ENCODE results near the gene SF3A2. TPM values are rescaled to one million over a fixed set of nuclear protein-coding genes. Genes with fewer than 3 reads are reported as not detected.

SF3A2 gene
- total and polyA plus RNA-seq, 10 of the 15 experiments (the other 5 are each of a cell fraction or from before 2014, with no cell fraction given), result 0.33 to 143 (median 30.6) TPM

GRCh38 chr19:2274931-2275535, 38.4 kb downstream of the SF3A2 start (continued):
- TF ChIP-seq, protein P1, sequence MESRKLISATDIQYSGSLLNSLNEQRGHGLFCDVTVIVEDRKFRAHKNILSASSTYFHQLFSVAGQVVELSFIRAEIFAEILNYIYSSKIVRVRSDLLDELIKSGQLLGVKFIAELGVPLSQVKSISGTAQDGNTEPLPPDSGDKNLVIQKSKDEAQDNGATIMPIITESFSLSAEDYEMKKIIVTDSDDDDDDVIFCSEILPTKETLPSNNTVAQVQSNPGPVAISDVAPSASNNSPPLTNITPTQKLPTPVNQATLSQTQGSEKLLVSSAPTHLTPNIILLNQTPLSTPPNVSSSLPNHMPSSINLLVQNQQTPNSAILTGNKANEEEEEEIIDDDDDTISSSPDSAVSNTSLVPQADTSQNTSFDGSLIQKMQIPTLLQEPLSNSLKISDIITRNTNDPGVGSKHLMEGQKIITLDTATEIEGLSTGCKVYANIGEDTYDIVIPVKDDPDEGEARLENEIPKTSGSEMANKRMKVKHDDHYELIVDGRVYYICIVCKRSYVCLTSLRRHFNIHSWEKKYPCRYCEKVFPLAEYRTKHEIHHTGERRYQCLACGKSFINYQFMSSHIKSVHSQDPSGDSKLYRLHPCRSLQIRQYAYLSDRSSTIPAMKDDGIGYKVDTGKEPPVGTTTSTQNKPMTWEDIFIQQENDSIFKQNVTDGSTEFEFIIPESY (IDR thresholded peaks at IDR 0.05), result peak; percentile 89
- TF ChIP-seq, protein P2, sequence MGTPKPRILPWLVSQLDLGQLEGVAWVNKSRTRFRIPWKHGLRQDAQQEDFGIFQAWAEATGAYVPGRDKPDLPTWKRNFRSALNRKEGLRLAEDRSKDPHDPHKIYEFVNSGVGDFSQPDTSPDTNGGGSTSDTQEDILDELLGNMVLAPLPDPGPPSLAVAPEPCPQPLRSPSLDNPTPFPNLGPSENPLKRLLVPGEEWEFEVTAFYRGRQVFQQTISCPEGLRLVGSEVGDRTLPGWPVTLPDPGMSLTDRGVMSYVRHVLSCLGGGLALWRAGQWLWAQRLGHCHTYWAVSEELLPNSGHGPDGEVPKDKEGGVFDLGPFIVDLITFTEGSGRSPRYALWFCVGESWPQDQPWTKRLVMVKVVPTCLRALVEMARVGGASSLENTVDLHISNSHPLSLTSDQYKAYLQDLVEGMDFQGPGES (IDR thresholded peaks at IDR 0.05), result no peak
- TF ChIP-seq RAD21 (IDR thresholded peaks at IDR 0.05; ENCODE audit: insufficient read depth, low read depth, low read length), result peak; percentile 70
- no peak for TF ChIP-seq CHD1 (IDR thresholded peaks at IDR 0.05; ENCODE audit: low read depth, low read length)
- TF ChIP-seq CTCF (IDR thresholded peaks at IDR 0.05 in 2 of 3, conservative IDR thresholded peaks at IDR 0.05 in 1 of 3; ENCODE audit: control insufficient read depth in 2 of 3, extremely low read depth in 1 of 3, insufficient read depth in 1 of 3, low read depth in 3 of 3, low read length in 3 of 3), result peak; percentile 43 to 67 (median 57); a peak in 5 of 6 replicates
- no peak for TF ChIP-seq CHD2 (IDR thresholded peaks at IDR 0.05; ENCODE audit: borderline replicate concordance, low read depth, low read length)
- TF ChIP-seq CREB1 (IDR thresholded peaks at IDR 0.05; ENCODE audit: low read depth), result no peak
- no peak for TF ChIP-seq PAX8 (IDR thresholded peaks at IDR 0.05)
- TF ChIP-seq TBL1XR1 (IDR thresholded peaks at IDR 0.05; ENCODE audit: low read depth, low read length), result no peak
- no peak for TF ChIP-seq ZNF384 (IDR thresholded peaks at IDR 0.05; ENCODE audit: borderline replicate concordance, low read depth, low read length)
- no peak for TF ChIP-seq MYC (IDR thresholded peaks at IDR 0.05; ENCODE audit: insufficient read depth, insufficient read length, insufficient replicate concordance, low read length, severe bottlenecking)
- TF ChIP-seq, protein P3, sequence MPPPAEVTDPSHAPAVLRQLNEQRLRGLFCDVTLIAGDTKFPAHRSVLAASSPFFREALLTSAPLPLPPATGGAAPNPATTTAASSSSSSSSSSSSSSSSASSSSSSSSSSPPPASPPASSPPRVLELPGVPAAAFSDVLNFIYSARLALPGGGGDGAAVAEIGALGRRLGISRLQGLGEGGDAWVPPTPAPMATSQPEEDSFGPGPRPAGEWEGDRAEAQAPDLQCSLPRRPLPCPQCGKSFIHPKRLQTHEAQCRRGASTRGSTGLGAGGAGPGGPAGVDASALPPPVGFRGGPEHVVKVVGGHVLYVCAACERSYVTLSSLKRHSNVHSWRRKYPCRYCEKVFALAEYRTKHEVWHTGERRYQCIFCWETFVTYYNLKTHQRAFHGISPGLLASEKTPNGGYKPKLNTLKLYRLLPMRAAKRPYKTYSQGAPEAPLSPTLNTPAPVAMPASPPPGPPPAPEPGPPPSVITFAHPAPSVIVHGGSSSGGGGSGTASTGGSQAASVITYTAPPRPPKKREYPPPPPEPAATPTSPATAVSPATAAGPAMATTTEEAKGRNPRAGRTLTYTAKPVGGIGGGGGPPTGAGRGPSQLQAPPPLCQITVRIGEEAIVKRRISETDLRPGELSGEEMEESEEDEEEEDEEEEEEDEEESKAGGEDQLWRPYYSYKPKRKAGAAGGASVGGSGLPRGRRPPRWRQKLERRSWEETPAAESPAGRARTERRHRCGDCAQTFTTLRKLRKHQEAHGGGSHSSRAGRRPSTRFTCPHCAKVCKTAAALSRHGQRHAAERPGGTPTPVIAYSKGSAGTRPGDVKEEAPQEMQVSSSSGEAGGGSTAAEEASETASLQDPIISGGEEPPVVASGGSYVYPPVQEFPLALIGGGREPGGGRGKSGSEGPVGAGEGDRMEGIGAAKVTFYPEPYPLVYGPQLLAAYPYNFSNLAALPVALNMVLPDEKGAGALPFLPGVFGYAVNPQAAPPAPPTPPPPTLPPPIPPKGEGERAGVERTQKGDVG (CRISPR knock-in tag; IDR thresholded peaks at IDR 0.05), result no peak
- peak; percentile 28; the same call in 1 of the 3 replicates for TF ChIP-seq POU2F2 (IDR thresholded peaks at IDR 0.05; ENCODE audit: borderline replicate concordance, low read depth, low read length)
- 0 out of 2 replicates have a peak, but pooled peaks have one; percentile 53 for TF ChIP-seq NBN (IDR thresholded peaks at IDR 0.05)
- TF ChIP-seq PAX5 (IDR thresholded peaks at IDR 0.05; ENCODE audit: borderline replicate concordance, low read depth, low read length), result no peak
- TF ChIP-seq POLR2AphosphoS5 (IDR thresholded peaks at IDR 0.05; ENCODE audit: low read length), result peak; percentile 76; the same call in 1 of the 2 replicates
- TF ChIP-seq YY1 (IDR thresholded peaks at IDR 0.05; ENCODE audit: low read depth, low read length), result no peak
- TF ChIP-seq, protein P4, sequence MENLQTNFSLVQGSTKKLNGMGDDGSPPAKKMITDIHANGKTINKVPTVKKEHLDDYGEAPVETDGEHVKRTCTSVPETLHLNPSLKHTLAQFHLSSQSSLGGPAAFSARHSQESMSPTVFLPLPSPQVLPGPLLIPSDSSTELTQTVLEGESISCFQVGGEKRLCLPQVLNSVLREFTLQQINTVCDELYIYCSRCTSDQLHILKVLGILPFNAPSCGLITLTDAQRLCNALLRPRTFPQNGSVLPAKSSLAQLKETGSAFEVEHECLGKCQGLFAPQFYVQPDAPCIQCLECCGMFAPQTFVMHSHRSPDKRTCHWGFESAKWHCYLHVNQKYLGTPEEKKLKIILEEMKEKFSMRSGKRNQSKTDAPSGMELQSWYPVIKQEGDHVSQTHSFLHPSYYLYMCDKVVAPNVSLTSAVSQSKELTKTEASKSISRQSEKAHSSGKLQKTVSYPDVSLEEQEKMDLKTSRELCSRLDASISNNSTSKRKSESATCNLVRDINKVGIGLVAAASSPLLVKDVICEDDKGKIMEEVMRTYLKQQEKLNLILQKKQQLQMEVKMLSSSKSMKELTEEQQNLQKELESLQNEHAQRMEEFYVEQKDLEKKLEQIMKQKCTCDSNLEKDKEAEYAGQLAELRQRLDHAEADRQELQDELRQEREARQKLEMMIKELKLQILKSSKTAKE (IDR thresholded peaks at IDR 0.05; ENCODE audit: low read depth, poor library complexity, severe bottlenecking), result no peak
- no peak for TF ChIP-seq BHLHE40 (IDR thresholded peaks at IDR 0.05; ENCODE audit: borderline replicate concordance in 1 of 2, low read depth in 2 of 2, low read length in 1 of 2)
- TF ChIP-seq YBX1 (IDR thresholded peaks at IDR 0.05), result no peak
